A549 (cell line): Measurements from ENCODE around the gene ITPRIPL2.

ENCODE experiments used
- CHD2 ChIP-seq: fragments of 150-350 bp; IDR thresholded peaks from 2 replicates; pipeline ENCODE4 v1.6.1; 2014; ENCODE audit warnings: low read length; ENCODE audit not compliant: partially characterized antibody
- CHD4 ChIP-seq: fragments of 200-600 bp; sonication (generic); IDR thresholded peaks from 2 replicates; pipeline ENCODE4 v1.6.1; 2016; ENCODE audit warnings: antibody characterized with exemption, mild to moderate bottlenecking, borderline replicate concordance
- POLR2A ChIP-seq: IDR thresholded peaks from 2 replicates; pipeline ENCODE4 v1.6.1; 2012; ENCODE audit warnings: mild to moderate bottlenecking, low read length
- RNF2 ChIP-seq: fragments of 200-600 bp; sonication (generic); IDR thresholded peaks from 2 replicates; pipeline ENCODE4 v1.6.1; 2016; ENCODE audit warnings: low read depth, mild to moderate bottlenecking, antibody characterized with exemption, moderate library complexity, borderline replicate concordance
- TF ChIP-seq, protein P1 (sequence below): fragments of >200 bp; sonication (Bioruptor Twin); formaldehyde crosslinking; IDR thresholded peaks from 3 replicates; pipeline ENCODE4 v1.5.1; 2016
- TF ChIP-seq, protein P2 (sequence below): fragments of 200-600 bp; sonication (generic); IDR thresholded peaks from 2 replicates; pipeline ENCODE4 v1.6.1; 2016; ENCODE audit warnings: antibody characterized with exemption, mild to moderate bottlenecking, moderate library complexity

DNA sequence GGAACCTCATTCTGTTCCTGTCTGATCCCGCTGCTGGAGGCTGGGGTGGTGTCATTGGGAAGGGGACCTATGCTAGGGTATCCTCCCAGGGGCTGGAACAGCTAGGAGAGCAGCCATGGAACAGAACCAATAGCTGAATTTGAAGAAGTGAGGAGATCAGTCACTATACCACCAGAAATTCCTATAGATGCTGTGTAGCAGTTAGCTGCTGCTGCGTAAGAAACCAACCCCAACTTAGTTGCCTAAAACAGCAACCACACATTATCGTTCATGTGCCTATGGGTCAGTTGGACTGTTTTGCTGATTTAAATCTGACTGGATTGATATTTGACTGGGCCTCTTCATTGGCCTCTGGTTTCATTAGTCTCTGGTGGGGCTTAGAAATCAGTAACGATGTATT lies 33.9 kb downstream of the ITPRIPL2 start:
- TF ChIP-seq, protein P1, sequence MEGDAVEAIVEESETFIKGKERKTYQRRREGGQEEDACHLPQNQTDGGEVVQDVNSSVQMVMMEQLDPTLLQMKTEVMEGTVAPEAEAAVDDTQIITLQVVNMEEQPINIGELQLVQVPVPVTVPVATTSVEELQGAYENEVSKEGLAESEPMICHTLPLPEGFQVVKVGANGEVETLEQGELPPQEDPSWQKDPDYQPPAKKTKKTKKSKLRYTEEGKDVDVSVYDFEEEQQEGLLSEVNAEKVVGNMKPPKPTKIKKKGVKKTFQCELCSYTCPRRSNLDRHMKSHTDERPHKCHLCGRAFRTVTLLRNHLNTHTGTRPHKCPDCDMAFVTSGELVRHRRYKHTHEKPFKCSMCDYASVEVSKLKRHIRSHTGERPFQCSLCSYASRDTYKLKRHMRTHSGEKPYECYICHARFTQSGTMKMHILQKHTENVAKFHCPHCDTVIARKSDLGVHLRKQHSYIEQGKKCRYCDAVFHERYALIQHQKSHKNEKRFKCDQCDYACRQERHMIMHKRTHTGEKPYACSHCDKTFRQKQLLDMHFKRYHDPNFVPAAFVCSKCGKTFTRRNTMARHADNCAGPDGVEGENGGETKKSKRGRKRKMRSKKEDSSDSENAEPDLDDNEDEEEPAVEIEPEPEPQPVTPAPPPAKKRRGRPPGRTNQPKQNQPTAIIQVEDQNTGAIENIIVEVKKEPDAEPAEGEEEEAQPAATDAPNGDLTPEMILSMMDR: no peak
- TF ChIP-seq RNF2: no peak
- no peak for TF ChIP-seq CHD4
- TF ChIP-seq, protein P2, sequence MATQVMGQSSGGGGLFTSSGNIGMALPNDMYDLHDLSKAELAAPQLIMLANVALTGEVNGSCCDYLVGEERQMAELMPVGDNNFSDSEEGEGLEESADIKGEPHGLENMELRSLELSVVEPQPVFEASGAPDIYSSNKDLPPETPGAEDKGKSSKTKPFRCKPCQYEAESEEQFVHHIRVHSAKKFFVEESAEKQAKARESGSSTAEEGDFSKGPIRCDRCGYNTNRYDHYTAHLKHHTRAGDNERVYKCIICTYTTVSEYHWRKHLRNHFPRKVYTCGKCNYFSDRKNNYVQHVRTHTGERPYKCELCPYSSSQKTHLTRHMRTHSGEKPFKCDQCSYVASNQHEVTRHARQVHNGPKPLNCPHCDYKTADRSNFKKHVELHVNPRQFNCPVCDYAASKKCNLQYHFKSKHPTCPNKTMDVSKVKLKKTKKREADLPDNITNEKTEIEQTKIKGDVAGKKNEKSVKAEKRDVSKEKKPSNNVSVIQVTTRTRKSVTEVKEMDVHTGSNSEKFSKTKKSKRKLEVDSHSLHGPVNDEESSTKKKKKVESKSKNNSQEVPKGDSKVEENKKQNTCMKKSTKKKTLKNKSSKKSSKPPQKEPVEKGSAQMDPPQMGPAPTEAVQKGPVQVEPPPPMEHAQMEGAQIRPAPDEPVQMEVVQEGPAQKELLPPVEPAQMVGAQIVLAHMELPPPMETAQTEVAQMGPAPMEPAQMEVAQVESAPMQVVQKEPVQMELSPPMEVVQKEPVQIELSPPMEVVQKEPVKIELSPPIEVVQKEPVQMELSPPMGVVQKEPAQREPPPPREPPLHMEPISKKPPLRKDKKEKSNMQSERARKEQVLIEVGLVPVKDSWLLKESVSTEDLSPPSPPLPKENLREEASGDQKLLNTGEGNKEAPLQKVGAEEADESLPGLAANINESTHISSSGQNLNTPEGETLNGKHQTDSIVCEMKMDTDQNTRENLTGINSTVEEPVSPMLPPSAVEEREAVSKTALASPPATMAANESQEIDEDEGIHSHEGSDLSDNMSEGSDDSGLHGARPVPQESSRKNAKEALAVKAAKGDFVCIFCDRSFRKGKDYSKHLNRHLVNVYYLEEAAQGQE: no peak
- no peak for TF ChIP-seq POLR2A
- no peak for TF ChIP-seq CHD2
